Left renal pelvis (tissue), 4 donors: ENCODE results near the gene MMP10. TPM values are rescaled to one million over a fixed set of nuclear protein-coding genes. Genes with fewer than 3 reads are reported as not detected.
"Not testable (repeated sequence)": the region's sequence is repeated elsewhere in the genome, so short reads cannot be mapped to it uniquely, and the experiment has no call there.

ENCODE experiments used
- DNase-seq, 4 donors: peaks; one replicate each; pipeline ENCODE4 v3.0.0-alpha.2; 2013; ENCODE audit warnings: low read depth in 4 of 4, low spot score in 3 of 4
- polyA plus RNA-seq, 4 donors: library from polyadenylated mRNA; unstranded; fragments of 120-200 nt; gene quantifications; one replicate each; pipeline ENCODE4 v1.2.1, GENCODE V29; 2013; ENCODE audit not compliant: insufficient read length in 4 of 4

MMP10 gene
- polyA plus RNA-seq, 4 donors = 0.07 to 0.22 TPM; not detected in 2

DNA sequence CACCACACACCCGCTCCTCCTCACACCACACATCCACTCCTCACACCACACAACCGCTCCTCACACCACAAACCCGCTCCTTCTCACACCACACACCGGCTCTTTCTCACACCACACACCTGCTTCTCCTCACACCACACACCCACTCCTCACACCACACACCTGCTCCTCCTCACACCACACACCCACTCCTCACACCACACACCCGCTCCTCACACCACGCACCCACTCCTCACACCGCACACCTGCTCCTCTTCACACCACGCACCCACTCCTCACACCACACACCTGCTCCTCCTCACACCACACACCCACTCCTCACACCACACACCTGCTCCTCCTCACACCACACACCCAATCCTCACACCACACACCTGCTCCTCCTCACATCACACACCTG lies 49.5 kb downstream of the MMP10 start:
- not testable (repeated sequence) for DNase-seq

GRCh38 chr11:102729849-102730815 lies 50.3 kb downstream of the MMP10 start:
- DNase-seq = no peak

- DNase-seq = no peak
These were observed 52.5 kb downstream of the MMP10 start for GRCh38 chr11:102727890-102728289.

DNA sequence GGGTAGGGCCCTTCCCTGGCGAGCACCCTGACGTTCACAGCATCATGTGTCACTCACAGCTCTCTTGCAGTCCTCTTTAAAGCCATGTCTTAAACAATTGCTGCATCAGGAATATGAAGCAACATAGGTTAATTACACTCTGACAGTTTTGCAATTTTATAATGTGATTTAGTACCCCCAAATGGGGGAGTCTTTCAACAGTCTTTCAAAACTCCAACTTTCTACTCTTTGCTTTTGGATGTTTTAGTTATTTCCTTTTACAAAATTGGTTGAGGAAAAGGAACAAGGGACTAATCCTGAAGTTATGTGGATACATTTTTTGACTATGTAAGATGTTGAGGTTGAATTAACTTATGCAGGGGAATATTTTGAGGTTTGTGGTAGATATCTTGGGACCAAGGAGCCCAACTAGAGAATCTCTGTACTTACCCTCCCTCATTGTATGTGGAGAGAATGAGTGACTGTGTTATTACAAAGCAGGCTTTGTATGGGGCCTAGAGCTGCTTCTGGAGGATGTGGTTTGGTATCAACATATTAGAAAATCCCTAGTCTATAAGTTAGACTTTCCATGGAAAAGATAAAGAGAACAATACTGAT lies 55.4 kb downstream of the MMP10 start, which contains the start of gene MMP8:
TSS of gene MMP8 (minus strand) at position 51 of the 597 bp plus-strand sequence. CDS start 99 bp downstream, outside the sequence.
- no peak for DNase-seq

DNA sequence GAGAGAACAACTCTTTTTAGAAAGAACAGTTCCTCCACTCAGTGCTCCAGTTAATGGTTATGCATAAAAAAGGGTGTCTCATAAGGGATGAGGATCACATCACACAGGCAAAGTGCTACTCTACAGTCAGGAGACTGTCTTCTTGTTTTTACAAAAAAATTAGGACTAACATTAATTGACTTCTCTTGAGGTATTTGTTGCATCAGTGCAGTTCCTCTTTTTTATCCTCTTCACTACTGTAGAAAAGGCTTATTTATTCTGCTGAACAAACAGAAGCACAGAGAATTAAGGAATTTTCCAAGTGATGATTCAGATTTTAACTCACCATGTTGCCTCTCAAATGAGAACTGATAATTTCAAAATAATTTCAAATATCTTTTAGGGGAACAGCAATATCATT lies 57.6 kb downstream of the MMP10 start:
- DNase-seq = no peak

Other genes with a start within 250 kb of the MMP10 start
- gene MMP7, start 249.9 kb downstream of the MMP10 start, polyA plus RNA-seq = 10 to 100 TPM in 3 of 4 donors, under 1 TPM in 1; 0.50 to 31.0 (median 25.4) TPM
- gene MMP20, start 155.3 kb downstream of the MMP10 start, polyA plus RNA-seq = not detected
- not detected for gene MMP27, start 74.9 kb downstream of the MMP10 start, polyA plus RNA-seq
- under 1 TPM in 1 of 4 donors, not detected in 3; 0.11 TPM for gene MMP8, start 55.7 kb downstream of the MMP10 start, polyA plus RNA-seq
- gene MMP1, start 17.5 kb upstream of the MMP10 start, polyA plus RNA-seq = under 1 TPM in 3 of 4 donors, not detected in 1; 0.11 to 0.47 (median 0.12) TPM
- under 1 TPM in 1 of 4 donors, not detected in 3; 0.10 TPM for gene MMP3, start 63.0 kb upstream of the MMP10 start, polyA plus RNA-seq
- gene MMP12, start 94.4 kb upstream of the MMP10 start, polyA plus RNA-seq = 1 to 10 TPM in 3 of 4 donors, under 1 TPM in 1; 0.07 to 6.8 (median 2.3) TPM
- gene MMP13, start 175.1 kb upstream of the MMP10 start, polyA plus RNA-seq = under 1 TPM in 3 of 4 donors, not detected in 1; 0.13 to 0.18 (median 0.14) TPM